HG03521 (cell line): Measurements from ENCODE around the gene SLC44A1.

Source experiments
- ATAC-seq: cut with Tn5 transposase; IDR thresholded peaks from one replicate; pipeline ENCODE4 v1.9.1; 2021; ENCODE audit warnings: mild to moderate bottlenecking, moderate library complexity; ENCODE audit not compliant: unreplicated experiment

Gene SLC44A1

DNA sequence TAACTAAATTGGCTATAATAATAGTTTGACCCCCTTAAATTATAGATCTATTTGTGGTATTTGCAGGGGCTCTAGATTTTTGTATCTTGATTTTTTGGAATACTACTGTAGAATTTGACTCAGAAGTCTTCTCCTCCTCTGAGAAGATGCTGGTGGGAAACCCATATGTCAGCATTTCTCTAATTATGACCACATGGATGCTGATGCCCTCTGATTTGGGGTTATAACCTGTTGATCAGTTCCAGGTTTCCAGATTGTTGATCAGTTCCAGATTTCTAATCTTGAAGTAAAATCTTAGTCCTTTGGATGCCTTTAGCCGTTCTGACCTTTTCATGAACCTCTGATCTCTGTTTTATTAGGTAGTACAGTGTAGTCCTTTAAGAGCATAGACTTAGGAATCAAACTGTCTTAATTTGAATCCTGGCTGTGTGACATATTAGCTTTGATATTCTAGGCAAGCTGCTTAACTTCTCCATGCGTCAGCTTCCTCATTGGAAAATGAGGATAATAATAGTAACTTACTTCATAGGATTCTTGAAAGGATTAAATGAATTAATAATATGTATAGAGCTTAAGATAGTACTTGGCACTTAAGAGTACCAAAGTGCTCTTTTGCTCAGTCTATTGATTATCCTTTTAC lies 211.5 kb downstream of the SLC44A1 start:
- no peak for ATAC-seq

DNA sequence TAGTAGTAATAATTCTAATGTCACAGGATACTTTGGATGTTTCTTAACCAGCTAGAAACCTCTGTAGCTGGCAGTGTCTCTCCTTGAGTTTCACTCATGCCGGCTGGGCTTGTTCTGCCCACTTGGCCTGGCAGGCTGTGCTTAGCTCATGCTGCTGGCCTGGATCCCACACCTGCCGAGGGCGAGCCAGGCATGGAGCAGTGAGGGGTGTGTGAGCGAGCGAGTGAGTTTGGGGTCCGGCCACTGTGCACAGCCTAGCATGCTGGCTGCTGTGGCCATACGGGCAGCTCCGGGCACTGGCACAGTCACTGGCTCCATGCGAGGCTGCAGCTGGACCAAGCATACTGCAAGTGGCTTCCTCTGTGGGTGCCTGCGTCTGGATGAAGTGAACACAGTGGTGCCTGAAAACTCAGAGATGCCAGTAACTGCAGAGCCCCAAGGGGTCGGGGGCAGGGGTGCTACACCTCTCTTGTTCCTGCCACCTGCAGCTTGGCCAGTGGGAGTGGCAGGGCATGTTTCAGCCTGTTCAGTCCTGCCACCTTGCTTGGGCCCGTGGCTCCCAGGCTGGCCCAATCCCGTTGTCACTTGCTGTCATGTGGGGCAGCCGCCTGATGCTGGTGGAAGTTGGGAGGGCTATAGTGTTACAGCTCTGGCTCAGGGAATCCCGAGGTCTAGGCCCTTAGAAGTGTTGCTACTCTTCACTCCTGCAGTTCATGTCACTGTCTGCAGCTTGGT lies 213.3 kb downstream of the SLC44A1 start:
- no peak for ATAC-seq

DNA sequence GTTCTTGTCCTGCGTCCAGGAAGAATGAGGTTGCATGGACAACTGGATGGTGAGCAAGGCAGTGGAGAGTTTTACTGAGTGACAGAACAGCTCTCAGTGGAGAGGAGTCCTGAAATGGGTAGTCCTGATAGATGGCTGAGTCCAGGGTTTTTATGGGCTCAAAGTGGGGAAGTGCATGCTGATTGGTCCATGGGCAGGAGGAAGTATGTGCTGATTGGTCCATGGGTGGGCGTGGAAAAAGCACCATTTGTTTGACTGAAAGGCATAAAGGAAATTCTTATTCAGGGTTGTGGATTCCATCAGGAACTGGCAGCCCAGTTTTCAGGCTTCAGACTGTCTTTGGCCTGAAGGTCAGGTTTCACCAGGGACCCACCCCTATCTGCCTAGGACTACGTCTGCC lies 214.0 kb downstream of the SLC44A1 start:
- ATAC-seq, result no peak

DNA sequence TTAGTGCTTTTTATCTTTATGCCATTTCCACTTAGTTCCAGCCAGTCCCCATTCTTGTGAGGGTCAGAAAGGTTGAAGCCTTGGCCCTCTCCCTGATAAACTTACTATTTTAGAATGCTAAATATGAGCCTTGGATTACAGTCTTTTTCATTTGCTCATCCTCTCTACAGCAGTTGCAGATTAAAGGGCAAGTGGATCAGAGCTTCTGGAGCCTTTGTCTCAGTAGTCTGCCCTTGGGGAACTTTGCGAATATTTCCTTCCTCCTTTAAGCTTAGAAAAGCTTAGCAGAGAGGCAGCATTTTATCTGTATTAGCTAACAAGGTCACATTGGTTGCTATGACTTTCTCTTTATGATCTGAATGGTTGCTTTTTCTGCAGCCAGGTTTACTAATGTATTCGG lies 214.9 kb downstream of the SLC44A1 start:
- no peak for ATAC-seq

DNA sequence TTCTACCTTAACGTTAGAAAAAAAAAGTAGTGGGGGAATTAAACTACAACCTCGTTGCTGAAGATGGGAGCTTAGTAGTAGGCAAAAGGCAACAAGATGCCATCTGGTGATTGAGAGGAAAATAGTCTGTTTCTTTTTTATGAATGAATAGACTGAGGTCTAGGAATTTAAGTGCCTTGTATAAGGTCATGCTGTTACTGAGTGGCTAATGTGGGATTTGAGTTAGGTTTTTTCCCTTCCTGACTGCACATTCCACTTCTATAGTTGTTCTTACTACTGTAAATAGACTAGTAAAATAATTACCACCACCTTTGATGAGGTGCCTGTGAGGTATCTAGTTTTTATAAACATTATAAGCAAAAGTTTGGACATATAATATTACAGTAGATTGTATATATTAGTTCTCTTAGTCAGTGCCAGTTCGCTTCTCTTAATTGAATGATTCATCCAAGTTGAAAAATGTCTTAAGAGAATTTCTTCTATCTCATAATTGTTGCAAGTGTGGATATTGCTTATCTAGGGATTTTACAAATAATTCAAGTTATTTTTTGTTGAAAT lies 222.5 kb downstream of the SLC44A1 start:
- ATAC-seq, result no peak

DNA sequence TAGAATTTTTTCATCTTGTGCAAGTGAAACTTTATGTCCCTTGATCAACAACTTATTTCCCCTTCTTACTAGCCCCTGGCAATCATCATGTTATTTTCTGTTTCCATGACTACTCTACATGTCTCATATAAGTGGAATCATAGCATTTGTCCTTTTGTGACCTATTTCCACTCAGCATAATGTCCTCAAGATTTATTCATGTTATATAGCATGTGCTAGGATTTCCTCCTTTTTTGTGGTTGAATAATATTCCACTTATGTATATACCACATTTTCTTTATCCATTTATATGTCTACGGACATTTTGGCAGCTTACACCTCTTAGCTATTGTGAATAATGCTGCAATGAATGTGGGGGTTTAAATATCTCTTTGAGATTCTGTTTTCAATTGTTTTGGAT lies 224.4 kb downstream of the SLC44A1 start:
- no peak for ATAC-seq

DNA sequence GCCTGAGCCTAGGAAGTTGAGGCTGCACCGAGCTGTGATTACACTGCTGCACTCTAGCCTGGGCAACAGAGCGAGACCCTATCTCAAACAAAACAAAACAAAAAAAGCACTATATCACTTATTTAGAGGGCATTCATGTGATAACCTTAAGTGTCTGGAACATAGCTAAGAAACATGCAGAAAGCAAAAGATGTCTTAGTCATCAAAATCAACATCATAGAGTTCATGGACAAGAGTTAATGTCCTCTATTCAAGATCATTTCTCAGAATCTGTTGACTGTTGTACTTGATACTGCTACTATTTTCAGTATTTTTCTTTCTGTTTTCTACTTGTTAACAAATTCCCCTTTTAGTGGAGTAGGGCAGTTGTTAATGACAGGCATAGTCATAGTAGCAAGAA lies 228.8 kb downstream of the SLC44A1 start:
- ATAC-seq, result no peak

DNA sequence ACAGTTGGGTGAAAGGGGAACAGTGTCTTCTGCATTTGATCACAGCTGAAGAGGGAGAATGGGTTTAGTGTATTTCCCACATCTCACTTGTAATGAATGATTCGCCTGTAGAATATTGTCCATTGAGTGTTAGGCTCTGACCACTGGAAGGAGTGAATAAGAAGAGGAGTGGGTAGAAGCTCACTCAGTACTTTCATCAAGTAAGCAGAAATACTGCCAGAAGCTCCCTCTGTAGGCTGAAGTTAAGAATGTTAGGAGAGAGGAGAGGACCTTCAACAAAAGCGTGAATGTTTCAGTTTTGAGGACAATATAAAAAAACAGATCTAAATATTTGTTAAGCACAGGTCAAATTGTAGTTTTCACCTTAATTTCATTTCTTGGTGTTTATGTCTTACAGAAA lies 230.9 kb downstream of the SLC44A1 start:
- no peak for ATAC-seq

DNA sequence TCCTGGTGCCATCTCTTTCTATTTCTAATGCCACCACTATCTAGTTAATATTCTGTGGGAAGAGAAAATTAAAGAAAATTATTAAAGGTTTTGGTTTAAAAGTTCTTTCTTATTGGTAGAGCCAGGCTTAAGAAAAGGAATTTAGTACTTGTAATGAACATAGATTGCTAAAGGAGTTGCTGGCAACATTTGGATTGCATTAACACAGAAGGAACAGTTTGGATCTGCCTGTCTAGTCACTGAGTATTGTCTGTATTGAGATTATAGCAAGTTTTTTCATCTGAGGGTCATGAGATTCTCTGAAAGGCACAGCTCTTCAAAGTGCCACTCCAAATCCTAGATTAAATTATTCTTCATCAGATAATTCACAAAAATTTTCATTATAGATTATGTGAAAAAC lies 235.4 kb downstream of the SLC44A1 start:
- no peak for ATAC-seq

DNA sequence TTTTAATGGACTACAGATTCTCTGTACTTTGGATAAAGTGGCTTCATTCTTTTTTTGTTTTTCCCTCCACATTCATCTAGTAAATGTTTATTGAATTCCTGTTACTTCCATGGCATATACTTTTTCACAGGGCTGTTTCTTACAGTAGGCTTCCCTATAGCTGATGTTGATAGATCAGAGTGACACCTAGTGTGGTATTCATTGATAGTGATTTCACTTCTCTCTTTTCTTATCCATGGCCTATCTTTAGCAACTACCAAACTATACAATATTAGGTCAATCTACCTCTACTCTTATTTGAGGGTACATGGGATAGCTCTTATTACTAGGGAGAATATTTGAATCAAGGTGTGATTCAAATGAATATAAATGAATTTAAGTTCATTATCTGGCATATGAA lies 239.2 kb downstream of the SLC44A1 start:
- no peak for ATAC-seq

DNA sequence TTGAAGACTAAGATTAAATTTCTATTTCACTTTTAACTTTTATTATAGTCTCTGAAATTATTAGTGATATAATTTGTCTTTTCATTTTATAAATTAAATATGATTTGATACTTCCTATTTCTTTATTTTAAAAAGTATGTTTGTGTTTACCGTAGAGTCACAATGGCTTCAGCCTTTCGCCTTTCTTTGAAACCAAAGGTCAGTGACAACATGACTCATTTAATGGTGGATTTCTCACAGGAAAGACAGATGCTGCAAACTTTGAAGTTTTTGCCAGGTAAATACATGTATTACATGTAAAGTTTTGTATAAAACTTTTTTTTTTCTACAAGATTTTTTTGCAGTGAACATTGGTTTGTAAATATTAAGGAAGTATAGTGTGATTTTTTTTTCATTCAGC lies 239.8 kb downstream of the SLC44A1 start:
- ATAC-seq, result no peak

DNA sequence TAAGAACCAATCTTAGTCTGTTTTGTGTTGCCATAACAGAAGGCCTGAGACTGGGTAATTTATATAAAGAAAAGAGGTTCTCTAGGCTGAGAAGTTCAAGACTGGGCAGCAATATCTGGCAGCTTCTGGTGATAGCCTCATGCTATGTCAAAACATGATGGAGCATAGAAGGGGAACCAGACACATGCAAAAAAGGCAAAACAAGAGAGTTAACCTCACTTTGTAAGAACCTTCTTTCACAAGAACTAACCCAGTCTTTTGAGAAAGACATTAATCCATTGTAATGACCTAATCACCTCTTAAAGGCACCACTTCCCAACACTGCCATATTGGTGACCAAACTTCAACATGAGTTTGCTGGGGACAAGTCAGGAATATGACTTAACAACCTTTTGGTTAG lies 240.7 kb downstream of the SLC44A1 start:
- no peak for ATAC-seq
